Measurements from ENCODE around the gene FOXL1.

DNA sequence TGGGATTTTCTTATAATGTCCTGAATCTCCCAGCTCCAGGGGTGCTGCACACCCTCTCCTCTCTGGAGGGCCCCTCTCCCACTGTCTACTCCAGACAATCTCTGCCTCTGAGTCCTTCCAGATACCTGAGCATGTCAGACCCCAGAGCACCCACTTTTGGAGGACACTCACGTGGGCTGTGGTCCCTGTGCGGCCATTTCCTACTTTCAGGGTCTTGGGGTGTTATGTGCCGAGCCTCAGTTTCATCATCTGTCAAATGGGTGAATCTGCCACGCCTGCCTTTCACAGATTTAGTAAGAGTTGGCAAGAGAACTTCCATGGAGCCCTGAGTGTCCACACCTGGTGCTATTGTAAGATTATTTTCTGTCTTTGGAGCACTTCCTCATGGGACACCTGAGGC, 3.7 kb upstream of the FOXL1 start:
- TF ChIP-seq, protein P1, sequence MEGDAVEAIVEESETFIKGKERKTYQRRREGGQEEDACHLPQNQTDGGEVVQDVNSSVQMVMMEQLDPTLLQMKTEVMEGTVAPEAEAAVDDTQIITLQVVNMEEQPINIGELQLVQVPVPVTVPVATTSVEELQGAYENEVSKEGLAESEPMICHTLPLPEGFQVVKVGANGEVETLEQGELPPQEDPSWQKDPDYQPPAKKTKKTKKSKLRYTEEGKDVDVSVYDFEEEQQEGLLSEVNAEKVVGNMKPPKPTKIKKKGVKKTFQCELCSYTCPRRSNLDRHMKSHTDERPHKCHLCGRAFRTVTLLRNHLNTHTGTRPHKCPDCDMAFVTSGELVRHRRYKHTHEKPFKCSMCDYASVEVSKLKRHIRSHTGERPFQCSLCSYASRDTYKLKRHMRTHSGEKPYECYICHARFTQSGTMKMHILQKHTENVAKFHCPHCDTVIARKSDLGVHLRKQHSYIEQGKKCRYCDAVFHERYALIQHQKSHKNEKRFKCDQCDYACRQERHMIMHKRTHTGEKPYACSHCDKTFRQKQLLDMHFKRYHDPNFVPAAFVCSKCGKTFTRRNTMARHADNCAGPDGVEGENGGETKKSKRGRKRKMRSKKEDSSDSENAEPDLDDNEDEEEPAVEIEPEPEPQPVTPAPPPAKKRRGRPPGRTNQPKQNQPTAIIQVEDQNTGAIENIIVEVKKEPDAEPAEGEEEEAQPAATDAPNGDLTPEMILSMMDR (IDR thresholded peaks at IDR 0.05): no peak
- no peak for TF ChIP-seq EZH2 (IDR thresholded peaks at IDR 0.05)

Measured in neural progenitor cell (in vitro differentiated cells).